Mucosa of rectum (tissue), 2 donors: ENCODE results near the gene BFSP1.

ENCODE experiments used
- H3K27ac ChIP-seq, 2 donors: one replicate each; pipeline ENCODE4 v1.7.0; 2013; ENCODE audit warnings: inconsistent platforms in 2 of 2, low read depth in 2 of 2, low read length in 2 of 2
- H3K27me3 ChIP-seq, 2 donors: one replicate each; pipeline ENCODE4 v1.7.0; 2013; ENCODE audit warnings: low read length in 2 of 2; ENCODE audit not compliant: control insufficient read depth in 2 of 2, insufficient read depth in 2 of 2
- H3K36me3 ChIP-seq, 2 donors: one replicate each; pipeline ENCODE4 v1.7.0; 2013; ENCODE audit warnings: low read length in 2 of 2; ENCODE audit not compliant: control insufficient read depth in 2 of 2, insufficient read depth in 2 of 2
- H3K4me1 ChIP-seq, 2 donors: one replicate each; pipeline ENCODE4 v1.7.0; 2013; ENCODE audit warnings: low read length in 2 of 2, mild to moderate bottlenecking in 1 of 2; ENCODE audit not compliant: control insufficient read depth in 2 of 2, insufficient read depth in 2 of 2
- H3K4me3 ChIP-seq, 2 donors: one replicate each; pipeline ENCODE4 v1.7.0; 2013; ENCODE audit warnings: low read length in 2 of 2
- H3K9ac ChIP-seq, 2 donors: one replicate each; pipeline ENCODE4 v1.7.0; 2013; ENCODE audit warnings: low read length in 2 of 2, low read depth in 1 of 2, mild to moderate bottlenecking in 1 of 2
- H3K9me3 ChIP-seq, 2 donors: one replicate each; pipeline ENCODE4 v1.7.0; 2013; ENCODE audit warnings: low read length in 2 of 2; ENCODE audit not compliant: control insufficient read depth in 2 of 2
- donor health status: healthy.
- donor health status: Normal muscosa, but diverticular disease.

Gene BFSP1

DNA sequence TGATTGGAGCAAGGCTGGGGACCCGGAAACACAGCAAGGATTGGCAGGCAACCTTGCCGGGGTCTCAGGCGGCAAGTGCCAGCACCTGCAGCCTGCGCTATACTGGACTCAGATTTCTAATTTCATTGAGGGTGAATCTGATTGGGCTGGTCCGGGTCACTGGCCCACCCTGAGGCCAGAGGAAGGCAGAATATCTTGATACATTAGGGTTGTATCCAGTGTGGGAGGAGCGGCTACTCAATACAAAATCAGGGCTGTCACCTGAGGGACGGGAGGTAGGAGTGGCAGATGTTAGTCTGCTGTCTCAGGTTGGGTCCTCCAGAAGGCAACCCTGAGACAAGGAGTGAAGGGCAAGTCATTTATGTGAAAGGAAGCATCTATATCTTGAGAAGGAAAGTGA lies 40.7 kb downstream of the BFSP1 start:
- H3K36me3 ChIP-seq, result no peaks in the 10 kb centered on the region
- no peaks in the 10 kb centered on the region for H3K27me3 ChIP-seq
- H3K27ac ChIP-seq, result no peak overlapping the region
- no peak overlapping the region for H3K9ac ChIP-seq
- no peak overlapping the region for H3K4me3 ChIP-seq
- no peaks in the 10 kb centered on the region for H3K9me3 ChIP-seq
- H3K4me1 ChIP-seq, result no peaks in the 10 kb centered on the region

DNA sequence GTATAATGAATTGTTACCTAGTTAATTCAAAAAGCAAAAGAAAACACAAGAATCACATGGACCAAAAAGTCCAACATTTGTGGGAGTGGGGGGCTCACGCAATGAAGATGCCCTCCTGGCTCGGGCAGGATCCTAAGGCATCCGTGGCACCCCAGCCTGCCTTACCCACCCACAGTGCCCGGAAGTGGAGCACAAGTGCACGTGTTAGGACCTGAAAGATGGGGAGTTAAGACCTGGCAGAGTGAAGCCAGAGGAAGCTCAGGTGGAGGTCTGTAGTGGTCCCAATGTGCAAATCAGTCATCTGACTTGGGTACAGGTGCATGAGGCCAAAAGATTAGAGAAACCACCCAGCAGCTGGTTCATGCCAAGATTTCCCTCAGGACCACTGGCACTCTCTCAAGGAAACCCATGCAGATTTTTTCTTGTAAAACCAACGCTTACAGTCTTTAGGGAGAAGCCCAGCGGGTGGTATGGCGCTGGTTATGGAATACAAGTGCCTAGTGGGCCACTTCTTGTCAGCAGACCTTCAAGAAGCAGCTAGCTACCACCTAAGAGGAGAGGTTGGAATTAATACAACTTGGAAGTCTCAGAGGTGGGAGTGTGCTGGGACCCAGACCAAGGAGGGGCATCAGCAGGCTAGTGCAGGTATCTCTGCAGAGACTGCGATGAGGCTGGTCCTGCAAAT lies 42.1 kb downstream of the BFSP1 start:
- Histone ChIP-seq H3K27ac (no peak overlapping the region), H3K4me1 (no peaks in the 10 kb centered on the region), H3K27me3 (no peaks in the 10 kb centered on the region), H3K9ac (no peak overlapping the region), H3K4me3 (no peak overlapping the region), H3K36me3 (no peaks in the 10 kb centered on the region), H3K9me3 (no peaks in the 10 kb centered on the region)

GRCh38 chr20:17485017-17485416 lies 46.2 kb downstream of the BFSP1 start:
- Histone ChIP-seq H3K27me3 (no peaks in the 10 kb centered on the region), H3K27ac (no peak overlapping the region), H3K9me3 (no peaks in the 10 kb centered on the region), H3K36me3 (no peaks in the 10 kb centered on the region), H3K4me3 (no peak overlapping the region), H3K9ac (no peak overlapping the region), H3K4me1 (no peaks in the 10 kb centered on the region)

- no peak overlapping the region for H3K4me3 ChIP-seq
- peaks cover 0 to 2% of the 10 kb centered on the region in 2 donors for H3K27me3 ChIP-seq
- no peaks in the 10 kb centered on the region for H3K36me3 ChIP-seq
- H3K27ac ChIP-seq, result no peak overlapping the region
- H3K4me1 ChIP-seq, result no peaks in the 10 kb centered on the region
- H3K9ac ChIP-seq, result no peak overlapping the region
- H3K9me3 ChIP-seq, result no peaks in the 10 kb centered on the region
Measured at GRCh38 chr20:17482536-17482935, 48.6 kb downstream of the BFSP1 start.

- H3K27me3 ChIP-seq, result peaks cover 0 to 2% of the 10 kb centered on the region in 2 donors
- H3K9ac ChIP-seq, result no peak overlapping the region
- H3K4me3 ChIP-seq, result no peak overlapping the region
- no peak overlapping the region for H3K27ac ChIP-seq
- H3K9me3 ChIP-seq, result no peaks in the 10 kb centered on the region
- H3K4me1 ChIP-seq, result no peaks in the 10 kb centered on the region
- no peaks in the 10 kb centered on the region for H3K36me3 ChIP-seq
Measured at GRCh38 chr20:17481661-17482060, 49.5 kb downstream of the BFSP1 start.

DNA sequence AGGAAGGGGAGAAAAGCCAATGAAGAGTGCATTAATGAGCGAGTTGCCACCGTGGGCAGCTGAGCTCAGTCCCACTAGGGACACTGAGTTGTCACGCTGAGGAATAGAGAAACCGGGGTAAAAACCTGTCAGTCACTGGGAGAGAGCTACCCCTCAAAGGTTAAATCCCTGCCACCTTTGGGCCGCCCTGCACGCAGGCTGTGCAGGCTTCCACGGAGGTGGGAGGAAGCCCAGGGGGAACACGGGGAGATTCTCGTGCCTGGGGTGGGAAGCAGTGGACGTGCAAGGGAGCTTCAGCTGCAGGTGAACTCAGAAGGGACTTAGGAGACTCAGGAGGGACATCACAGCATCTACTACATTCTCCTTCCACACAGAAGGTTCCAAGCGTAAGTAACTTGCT lies 50.5 kb downstream of the BFSP1 start:
- Histone ChIP-seq H3K27me3 (peaks cover 0 to 2% of the 10 kb centered on the region in 2 donors), H3K36me3 (no peaks in the 10 kb centered on the region)

DNA sequence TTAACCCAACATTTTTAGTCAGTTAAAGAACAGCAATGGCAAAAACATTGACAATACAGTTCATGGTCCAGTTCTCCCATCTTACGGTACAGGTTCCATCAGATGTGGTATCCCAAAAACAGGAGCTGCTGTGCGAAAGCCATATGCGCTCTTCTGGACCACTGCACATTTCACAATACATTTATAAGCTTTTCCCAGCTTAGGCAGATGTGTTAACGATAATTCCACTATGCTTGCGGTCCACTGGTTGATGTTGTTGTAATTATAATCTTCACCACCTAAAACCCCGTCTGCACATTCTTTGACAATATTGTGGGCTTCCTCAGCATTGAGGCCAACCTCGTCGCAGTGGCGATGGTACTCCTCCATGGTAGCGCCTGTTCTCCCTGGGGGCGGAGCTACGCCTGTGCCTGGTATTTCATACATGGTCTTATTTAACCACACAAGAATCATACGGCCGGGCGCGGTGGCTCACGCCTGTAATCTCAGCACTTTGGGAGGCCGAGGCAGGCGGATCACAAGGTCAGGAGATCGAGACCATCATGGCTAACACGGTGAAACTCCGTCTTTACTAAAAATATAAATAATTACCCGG lies 52.0 kb downstream of the BFSP1 start:
- H3K27me3 ChIP-seq, result peaks cover 0 to 2% of the 10 kb centered on the region in 2 donors
- H3K4me3 ChIP-seq, result no peak overlapping the region
- H3K9ac ChIP-seq, result no peak overlapping the region
- no peaks in the 10 kb centered on the region for H3K9me3 ChIP-seq
- H3K36me3 ChIP-seq, result no peaks in the 10 kb centered on the region
- no peak overlapping the region for H3K27ac ChIP-seq
- H3K4me1 ChIP-seq, result no peaks in the 10 kb centered on the region

More for the DNA sequence above, 50.5 kb downstream of the BFSP1 start:
- H3K27ac ChIP-seq, result no peak overlapping the region
- no peaks in the 10 kb centered on the region for H3K9me3 ChIP-seq
- H3K4me1 ChIP-seq, result no peaks in the 10 kb centered on the region
- no peak overlapping the region for H3K9ac ChIP-seq
- H3K4me3 ChIP-seq, result no peak overlapping the region

GRCh38 chr20:17473659-17474058 lies 57.5 kb downstream of the BFSP1 start:
- H3K4me3 ChIP-seq, result no peak overlapping the region
- H3K9ac ChIP-seq, result no peak overlapping the region
- no peaks in the 10 kb centered on the region for H3K27me3 ChIP-seq
- no peaks in the 10 kb centered on the region for H3K36me3 ChIP-seq
- H3K4me1 ChIP-seq, result peaks cover 0 to 2% of the 10 kb centered on the region in 2 donors
- H3K27ac ChIP-seq, result no peak overlapping the region
- no peaks in the 10 kb centered on the region for H3K9me3 ChIP-seq

- H3K27ac ChIP-seq, result no peak overlapping the region
- peaks cover 0 to 2% of the 10 kb centered on the region in 2 donors for H3K4me1 ChIP-seq
- H3K9me3 ChIP-seq, result no peaks in the 10 kb centered on the region
- no peaks in the 10 kb centered on the region for H3K27me3 ChIP-seq
- H3K36me3 ChIP-seq, result no peaks in the 10 kb centered on the region
- H3K9ac ChIP-seq, result no peak overlapping the region
- no peak overlapping the region for H3K4me3 ChIP-seq
Measured at GRCh38 chr20:17471606-17472187, 59.5 kb downstream of the BFSP1 start.

- peaks cover 0 to 2% of the 10 kb centered on the region in 2 donors for H3K4me1 ChIP-seq
- no peak overlapping the region for H3K9ac ChIP-seq
- H3K27me3 ChIP-seq, result no peaks in the 10 kb centered on the region
- H3K9me3 ChIP-seq, result no peaks in the 10 kb centered on the region
- H3K27ac ChIP-seq, result no peak overlapping the region
- no peak overlapping the region for H3K4me3 ChIP-seq
- H3K36me3 ChIP-seq, result no peaks in the 10 kb centered on the region
Measured at GRCh38 chr20:17470973-17471372, 60.2 kb downstream of the BFSP1 start.
